H1 (cell line): ENCODE data around the gene GDF2. TPM values are rescaled to one million over a fixed set of nuclear protein-coding genes. Genes with fewer than 3 reads are reported as not detected.

Experiments
- RAD21 ChIP-seq, 2 experiments: IDR thresholded peaks in 1 of 2; conservative IDR thresholded peaks in 1 of 2; 2 replicates each; pipeline ENCODE4 v1.6.1; 2011; ENCODE audit warnings: low read depth in 2 of 2, low read length in 2 of 2, improper control_type of control experiment in 1 of 2, inconsistent platforms in 1 of 2, mild to moderate bottlenecking in 1 of 2, moderate library complexity in 1 of 2
- polyA plus RNA-seq, 7 experiments: library from polyadenylated mRNA; depleted of rRNA in 3 of 7; stranded (reverse) in 5 of 7; unstranded in 2 of 7; fragments of >200 nt in 5 of 7; fragments of 200-250 nt in 2 of 7; gene quantifications; 1 replicate in 5 of 7; 2 replicates in 1 of 7; 4 replicates in 1 of 7; pipeline versions ENCODE4 v1.2.1 to v1.2.3, GENCODE V29; 2011 to 2013; ENCODE audit warnings: missing spikeins in 2 of 7, mixed read lengths in 2 of 7
- total RNA-seq: library from RNA; stranded (reverse); fragmentation: NEBNext Ultra II Directional; extraction: Animal tissue kit (Norgen Biotek cat#: 25700); gene quantifications from 2 replicates; pipeline ENCODE4 v1.2.1, GENCODE V29; 2021

The GDF2 gene
- total and polyA plus RNA-seq, 2 of the 8 experiments (the other 6 are each of a cell fraction or from before 2014, with no cell fraction given), result not detected

- TF ChIP-seq RAD21 (IDR thresholded peaks at IDR 0.05 in 1 of 2, conservative IDR thresholded peaks at IDR 0.05 in 1 of 2; ENCODE audit: low read depth in 2 of 2, low read length in 2 of 2), result no peak
Observed at GRCh38 chr10:47349941-47350371, 27.7 kb downstream of the GDF2 start (continued).
